Effector CD4-positive, alpha-beta T cell (primary cell): Measurements from ENCODE around the gene HERPUD2.
"Not testable (repeated sequence)": the region's sequence is repeated elsewhere in the genome, so short reads cannot be mapped to it uniquely, and the experiment has no call there.

ENCODE experiments used
- DNase-seq: peaks from one replicate; pipeline ENCODE4 v3.0.0-alpha.2; 2020

The HERPUD2 gene

DNA sequence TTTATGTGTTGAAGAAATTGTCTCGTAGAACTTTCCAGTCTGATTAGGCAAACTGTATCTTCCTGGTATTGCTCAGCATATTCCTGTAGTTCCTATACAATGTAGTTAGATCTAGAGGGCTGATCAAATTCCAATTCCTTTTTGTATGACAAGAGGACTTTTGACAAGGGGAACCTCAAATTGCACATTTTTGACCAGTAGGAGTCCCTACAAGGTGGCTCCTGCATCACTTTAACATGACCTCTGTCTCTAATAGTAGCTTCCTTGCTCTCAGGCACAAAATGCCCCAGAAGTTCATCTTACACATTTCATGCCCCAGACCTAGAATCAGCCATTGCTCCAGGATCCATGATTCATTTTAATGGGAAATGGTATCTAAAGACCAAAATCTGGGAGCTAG, 18.7 kb downstream of the HERPUD2 start:
- DNase-seq, result no peak

GRCh38 chr7:35670856-35671569, 23.9 kb downstream of the HERPUD2 start:
- no peak for DNase-seq

- not testable (repeated sequence) for DNase-seq
Observed at GRCh38 chr7:35660411-35660810, 34.5 kb downstream of the HERPUD2 start.

DNA sequence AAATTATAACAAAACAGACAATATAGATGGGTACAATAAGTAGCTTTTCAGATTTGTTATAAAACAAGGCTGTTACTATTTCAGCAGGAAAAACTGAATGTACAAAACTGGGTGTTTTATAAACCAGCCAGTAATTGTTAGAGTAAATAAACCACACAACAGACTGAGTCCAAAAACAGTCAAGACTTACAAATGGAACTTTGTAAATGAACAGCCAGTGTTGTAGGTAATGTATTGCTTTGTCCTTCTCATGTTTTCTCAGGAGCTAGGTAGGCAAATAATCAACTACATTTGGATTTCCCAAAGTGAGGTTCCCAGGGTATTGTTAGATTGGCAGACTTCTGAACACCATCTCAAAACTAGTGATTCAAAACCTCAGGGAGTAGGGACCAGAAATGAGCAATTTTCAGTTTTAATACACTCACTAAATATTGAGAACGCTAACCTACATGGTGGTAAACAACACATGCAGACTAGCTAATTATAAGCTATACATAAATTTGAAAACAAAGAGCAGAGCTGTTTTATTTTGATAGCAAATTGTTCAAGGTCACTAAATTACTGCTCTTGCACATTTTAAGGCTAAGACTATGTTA, 36.2 kb downstream of the HERPUD2 start:
- no peak for DNase-seq

GRCh38 chr7:35657125-35657524, 37.8 kb downstream of the HERPUD2 start:
- no peak for DNase-seq

GRCh38 chr7:35654558-35654957, 40.4 kb downstream of the HERPUD2 start:
- DNase-seq, result not testable (repeated sequence)

GRCh38 chr7:35652124-35652523, 42.8 kb downstream of the HERPUD2 start:
- DNase-seq, result no peak

- no peak for DNase-seq
Observed at GRCh38 chr7:35650751-35651150, 44.2 kb downstream of the HERPUD2 start.

- no peak for DNase-seq
Observed at GRCh38 chr7:35649711-35650110, 45.2 kb downstream of the HERPUD2 start.

DNA sequence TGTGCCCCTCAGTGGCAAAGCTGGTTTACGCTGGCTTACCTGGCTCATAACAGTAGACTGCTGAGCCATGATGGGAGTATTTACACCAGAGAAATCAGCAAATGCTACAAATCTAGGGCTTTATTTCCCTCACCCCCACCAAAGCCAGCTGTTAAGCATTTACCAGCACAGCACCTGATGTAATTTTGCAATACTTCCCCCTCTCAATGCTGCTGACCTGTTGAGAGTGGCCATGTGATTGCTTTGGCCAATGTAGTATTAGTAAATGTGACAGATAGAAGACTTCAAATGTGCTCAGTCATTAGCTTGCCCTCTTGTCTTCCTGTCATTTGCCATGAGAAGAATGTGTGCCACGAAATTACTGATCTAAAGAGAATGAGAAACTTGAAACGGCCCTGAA, 46.6 kb downstream of the HERPUD2 start:
- DNase-seq, result no peak

DNA sequence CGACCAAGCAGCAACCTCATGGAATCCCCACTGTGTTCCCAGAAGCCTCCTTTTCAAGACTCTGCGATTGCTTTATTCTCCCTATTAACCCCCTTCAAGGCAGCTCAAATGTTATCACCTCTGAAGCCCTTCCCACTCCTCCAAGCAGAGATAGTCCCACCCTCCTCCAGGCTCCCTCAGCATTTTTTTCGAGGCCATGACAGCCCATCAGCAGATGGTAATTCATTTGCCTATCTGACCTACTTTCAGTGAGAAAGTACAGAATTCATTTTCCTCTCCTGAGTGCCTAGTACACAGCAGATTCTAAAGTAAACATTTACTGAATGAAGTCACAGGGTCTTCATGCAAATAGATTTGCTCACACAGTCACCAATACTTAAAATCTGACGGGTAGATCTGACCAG, 47.8 kb downstream of the HERPUD2 start:
- DNase-seq, result no peak

- no peak for DNase-seq
Observed at GRCh38 chr7:35646289-35647023, 48.5 kb downstream of the HERPUD2 start.

DNA sequence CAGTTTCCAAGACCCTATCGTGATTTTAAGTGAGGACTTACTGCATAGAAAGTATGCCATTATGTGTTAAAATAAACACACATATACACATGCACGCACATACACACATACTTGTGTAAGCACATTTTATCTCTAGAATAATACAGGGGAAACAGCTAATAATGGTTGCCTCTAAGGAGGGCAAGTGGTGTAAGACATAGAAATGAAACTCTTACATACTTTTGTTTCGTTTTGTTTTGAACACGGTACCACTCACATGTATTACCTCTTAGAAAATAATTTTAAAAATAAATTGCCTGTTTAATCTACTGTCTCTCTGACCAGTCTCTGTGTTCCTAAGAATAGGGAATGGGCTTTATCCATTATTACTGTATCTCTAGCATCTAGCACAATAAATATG, 49.2 kb downstream of the HERPUD2 start:
- no peak for DNase-seq

- DNase-seq, result no peak
Observed at GRCh38 chr7:35630024-35630972, 64.6 kb downstream of the HERPUD2 start.

- peak; percentile 20 for DNase-seq
Observed at GRCh38 chr7:35624299-35625186, 70.4 kb downstream of the HERPUD2 start.

- DNase-seq, result no peak
Observed at GRCh38 chr7:35623381-35623780, 71.6 kb downstream of the HERPUD2 start.

GRCh38 chr7:35619863-35620262, 75.1 kb downstream of the HERPUD2 start:
- DNase-seq, result no peak

- no peak for DNase-seq
Observed at GRCh38 chr7:35617041-35617440, 77.9 kb downstream of the HERPUD2 start.

DNA sequence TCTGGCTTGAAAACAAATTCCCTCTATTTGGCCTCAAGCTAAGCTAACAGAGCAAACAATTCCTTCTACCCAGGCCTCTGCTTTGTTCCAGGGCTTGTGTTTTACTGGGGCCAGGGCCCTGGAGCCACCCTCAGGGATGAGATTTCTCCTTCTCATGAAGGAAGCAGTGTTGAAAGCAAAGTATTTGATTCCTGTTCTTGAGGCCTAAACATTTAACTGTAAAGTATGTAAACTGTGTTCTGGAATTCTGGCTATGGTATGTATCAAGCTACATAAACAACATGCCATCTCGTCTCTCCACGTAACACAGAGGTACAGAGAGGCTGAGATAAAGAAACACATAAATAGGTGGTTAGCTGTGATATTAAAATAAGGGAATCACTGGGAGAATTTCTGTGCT, 81.8 kb downstream of the HERPUD2 start:
- DNase-seq, result no peak

DNA sequence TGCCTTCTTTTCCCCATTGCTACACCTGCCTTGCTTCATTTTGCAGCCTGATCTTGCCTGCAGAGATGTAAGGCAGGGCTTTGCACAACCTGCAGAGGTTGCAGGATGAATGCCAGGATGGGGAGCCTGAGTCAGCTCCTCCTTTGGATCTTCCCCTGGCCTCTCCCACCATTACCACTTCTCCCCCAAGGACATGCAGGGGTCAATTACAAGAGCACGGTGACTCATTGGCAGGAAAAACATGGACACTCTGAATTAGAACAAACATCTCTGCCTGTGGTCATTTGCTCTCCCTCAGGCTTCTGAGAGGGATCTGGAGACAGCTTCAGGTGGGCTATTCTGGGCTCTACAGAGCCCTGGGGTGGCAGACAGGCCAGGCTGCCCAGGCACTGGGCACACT, 89.2 kb downstream of the HERPUD2 start:
- DNase-seq, result no peak

- no peak for DNase-seq
Observed at GRCh38 chr7:35604595-35604994, 90.3 kb downstream of the HERPUD2 start.

DNA sequence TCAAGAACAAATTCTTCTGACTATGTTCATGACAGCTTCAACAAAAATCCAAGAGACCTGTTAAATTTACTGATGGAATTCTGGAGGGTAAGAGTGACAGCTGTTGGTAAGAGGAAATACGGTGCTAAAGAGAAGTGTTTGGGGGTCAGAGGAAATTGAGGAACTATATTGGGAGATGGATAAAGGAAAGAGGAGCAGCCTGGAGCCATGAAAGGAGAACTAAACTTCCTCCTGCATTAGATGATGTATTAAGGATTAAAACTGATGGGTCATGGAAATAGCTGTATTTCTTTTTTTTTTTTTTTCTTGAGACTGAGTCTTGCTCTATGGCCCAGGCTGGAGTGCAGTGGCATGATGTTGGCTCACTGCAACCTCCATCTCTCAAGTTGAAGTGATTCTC, 95.3 kb downstream of the HERPUD2 start:
- no peak for DNase-seq
